Uterus (tissue), 2 donors: Measurements from ENCODE around the gene GOLGA6B.
"Not testable (repeated sequence)": the region's sequence is repeated elsewhere in the genome, so short reads cannot be mapped to it uniquely, and the experiment has no call there.

Experiments
- POLR2A ChIP-seq, 2 donors: fragments of 450-650 bp; IDR thresholded peaks; one replicate each; pipeline ENCODE4 v1.6.1; 2016; ENCODE audit warnings: antibody characterized with exemption in 2 of 2, mild to moderate bottlenecking in 1 of 2, moderate library complexity in 1 of 2
- TF ChIP-seq, protein P1 (sequence below), 4 experiments: fragments of 200-600 bp in 2 of 4; fragments of 450-650 bp in 2 of 4; sonication (generic) in 2 of 4; IDR thresholded peaks; one replicate each; pipeline ENCODE4 v1.5.1; 2016 to 2019; ENCODE audit warnings: antibody characterized with exemption in 4 of 4, mild to moderate bottlenecking in 2 of 4, moderate library complexity in 1 of 4

DNA sequence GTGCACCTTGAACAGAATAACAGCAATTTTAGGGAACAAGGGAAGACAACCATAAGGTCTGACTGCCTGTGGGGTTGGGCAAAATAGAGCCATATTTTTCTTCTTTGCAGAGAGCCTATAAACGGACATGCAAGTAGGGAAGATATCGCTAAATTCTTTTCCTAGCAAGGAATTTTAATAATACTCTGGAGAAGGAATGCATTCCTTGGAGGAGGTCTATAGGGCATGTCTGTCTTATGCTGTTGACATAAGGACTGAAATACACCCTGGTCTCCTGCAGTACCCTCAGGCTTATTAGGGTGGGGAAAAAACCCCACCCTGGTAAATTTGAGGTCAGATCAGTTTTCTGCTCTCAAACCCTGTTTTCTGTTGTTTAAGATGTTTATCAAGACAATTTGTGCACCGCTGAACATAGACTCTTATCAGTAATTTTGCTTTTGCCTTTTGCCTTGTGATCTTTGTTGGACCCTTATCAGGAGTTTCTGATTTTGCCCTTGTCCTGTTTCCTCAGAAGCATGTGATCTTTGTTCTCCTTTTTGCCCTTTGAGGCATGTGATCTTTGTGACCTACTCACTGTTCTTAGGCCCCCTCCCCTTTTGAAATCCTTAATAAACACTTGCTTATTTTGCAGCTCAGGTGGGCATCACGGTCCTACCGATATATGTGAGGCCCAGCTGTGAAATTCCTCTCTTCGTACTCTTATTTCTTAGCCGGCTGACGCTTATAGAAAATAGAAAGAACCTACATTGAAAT lies 54.2 kb downstream of the GOLGA6B start:
- TF ChIP-seq, protein P1, sequence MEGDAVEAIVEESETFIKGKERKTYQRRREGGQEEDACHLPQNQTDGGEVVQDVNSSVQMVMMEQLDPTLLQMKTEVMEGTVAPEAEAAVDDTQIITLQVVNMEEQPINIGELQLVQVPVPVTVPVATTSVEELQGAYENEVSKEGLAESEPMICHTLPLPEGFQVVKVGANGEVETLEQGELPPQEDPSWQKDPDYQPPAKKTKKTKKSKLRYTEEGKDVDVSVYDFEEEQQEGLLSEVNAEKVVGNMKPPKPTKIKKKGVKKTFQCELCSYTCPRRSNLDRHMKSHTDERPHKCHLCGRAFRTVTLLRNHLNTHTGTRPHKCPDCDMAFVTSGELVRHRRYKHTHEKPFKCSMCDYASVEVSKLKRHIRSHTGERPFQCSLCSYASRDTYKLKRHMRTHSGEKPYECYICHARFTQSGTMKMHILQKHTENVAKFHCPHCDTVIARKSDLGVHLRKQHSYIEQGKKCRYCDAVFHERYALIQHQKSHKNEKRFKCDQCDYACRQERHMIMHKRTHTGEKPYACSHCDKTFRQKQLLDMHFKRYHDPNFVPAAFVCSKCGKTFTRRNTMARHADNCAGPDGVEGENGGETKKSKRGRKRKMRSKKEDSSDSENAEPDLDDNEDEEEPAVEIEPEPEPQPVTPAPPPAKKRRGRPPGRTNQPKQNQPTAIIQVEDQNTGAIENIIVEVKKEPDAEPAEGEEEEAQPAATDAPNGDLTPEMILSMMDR (IDR thresholded peaks at IDR 0.05), result not testable (repeated sequence)
- TF ChIP-seq POLR2A (IDR thresholded peaks at IDR 0.05), result not testable (repeated sequence)
